PC-3 (cell line): ENCODE measurements around the gene GSG1L. TPM values are rescaled to one million over a fixed set of nuclear protein-coding genes. Genes with fewer than 3 reads are reported as not detected.

Experiments
- ATAC-seq: fragments of 200-7000 bp; cut with Tn5 transposase; 2 replicates; pipeline ENCODE4 v1.9.1; 2020; ENCODE audit warnings: mild to moderate bottlenecking, moderate library complexity
- BruUV-seq: library from RNA; stranded (reverse); fragments of 400-500 nt; replicated peaks from 2 replicates; lab custom pipeline; 2021; lab: Mats Ljungman, UMichigan
- CTCF ChIA-PET: fragments of 300-600 bp; sonication (Branson Sonifier 250); formaldehyde crosslinking; loops from one replicate; lab custom pipeline; 2022; ENCODE audit warnings: antibody characterized with exemption; lab: Charles Lee
- POLR2A ChIA-PET: fragments of 300-600 bp; sonication (Branson Sonifier 250); formaldehyde crosslinking; loops from one replicate; lab custom pipeline; 2022; ENCODE audit warnings: antibody characterized with exemption; ENCODE audit not compliant: unreplicated experiment; lab: Charles Lee
- DNase-seq: peaks from one replicate; pipeline ENCODE4 v3.0.0-alpha.2; 2015
- H2AFZ ChIP-seq: fragments of 300-600 bp; sonication (generic); 2 replicates; pipeline ENCODE4 v1.6.0; 2016; ENCODE audit warnings: antibody characterized with exemption, low read length
- H3F3A ChIP-seq: fragments of 300-600 bp; sonication (generic); one replicate; pipeline ENCODE4 v1.6.0; 2017; ENCODE audit warnings: antibody characterized with exemption, low read length, control low read depth, mild to moderate bottlenecking; ENCODE audit not compliant: unreplicated experiment
- H3K27ac ChIP-seq: fragments of 300-600 bp; sonication (generic); 2 replicates; pipeline ENCODE4 v1.5.1; 2016; ENCODE audit warnings: mild to moderate bottlenecking, low read length
- H3K27me3 ChIP-seq: fragments of 300-600 bp; sonication (generic); 2 replicates; pipeline ENCODE4 v1.6.1; 2016; ENCODE audit warnings: low read length, mixed read lengths
- H3K36me3 ChIP-seq: fragments of 300-600 bp; sonication (generic); 2 replicates; pipeline ENCODE4 v1.6.1; 2016; ENCODE audit warnings: low read depth, mixed run types, low read length, mixed read lengths
- H3K4me1 ChIP-seq: fragments of 300-600 bp; sonication (generic); 2 replicates; pipeline ENCODE4 v1.5.1; 2016; ENCODE audit warnings: low read length; ENCODE audit not compliant: insufficient read depth
- H3K4me2 ChIP-seq: fragments of 300-600 bp; sonication (generic); 2 replicates; pipeline ENCODE4 v1.6.0; 2016; ENCODE audit warnings: low read length
- H3K4me3 ChIP-seq: fragments of 300-600 bp; sonication (generic); 2 replicates; pipeline ENCODE4 v1.5.1; 2016; ENCODE audit warnings: mild to moderate bottlenecking, low read length, mixed read lengths
- H3K79me2 ChIP-seq: fragments of 300-600 bp; sonication (generic); 2 replicates; pipeline ENCODE4 v1.6.1; 2017; ENCODE audit warnings: low read length, mixed read lengths
- H3K9ac ChIP-seq: fragments of 300-600 bp; sonication (generic); 2 replicates; pipeline ENCODE4 v1.6.0; 2016; ENCODE audit warnings: mild to moderate bottlenecking, low read length
- H3K9me2 ChIP-seq: fragments of 300-600 bp; sonication (generic); replicated peaks from 2 replicates; pipeline ENCODE4 v1.6.1; 2016; ENCODE audit warnings: mixed run types, low read length, mixed read lengths
- H3K9me3 ChIP-seq: fragments of 300-600 bp; sonication (generic); 2 replicates; pipeline ENCODE4 v1.6.1; 2016; ENCODE audit warnings: low read length, mixed read lengths
- H4K20me1 ChIP-seq: fragments of 300-600 bp; sonication (generic); 2 replicates; pipeline ENCODE4 v1.6.1; 2016; ENCODE audit warnings: low read length, mixed read lengths
- CTCF ChIP-seq: fragments of 300-600 bp; sonication (generic); conservative IDR thresholded peaks from 2 replicates; pipeline ENCODE4 v1.5.1; 2017; ENCODE audit warnings: antibody characterized with exemption, low read depth, mild to moderate bottlenecking, low read length
- EZH2 ChIP-seq: fragments of 300-600 bp; sonication (generic); IDR thresholded peaks from one replicate; pipeline ENCODE4 v1.6.1; 2017; ENCODE audit warnings: antibody characterized with exemption, mild to moderate bottlenecking, low read length; ENCODE audit not compliant: unreplicated experiment
- EZH2phosphoT487 ChIP-seq: fragments of 300-600 bp; sonication (generic); IDR thresholded peaks from 2 replicates; pipeline ENCODE4 v1.6.1; 2018; ENCODE audit warnings: mild to moderate bottlenecking, antibody characterized with exemption, low read length, borderline replicate concordance
- intact Hi-C: fragments of 100-400 bp; cut with micrococcal nuclease; formaldehyde crosslinking; loops from 2 replicates; pipeline ENCODE4 v1.9.0; 2023
- total RNA-seq: library from RNA; depleted of rRNA; stranded (reverse); fragments of >200 nt; gene quantifications from 2 replicates; pipeline ENCODE4 v1.2.3, GENCODE V29; 2014

Gene GSG1L
- total RNA-seq, 1 experiment from 2014 or later = not detected

GRCh38 chr16:27924411-27925118 lies 138.9 kb downstream of the GSG1L start:
- no peak overlapping the region for H3K4me2 ChIP-seq
- TF ChIP-seq EZH2 (no peak), EZH2phosphoT487 (no peak), CTCF (no peak)
- no peak overlapping the region for H3K9ac ChIP-seq
- no peak overlapping the region for H3K27ac ChIP-seq
- ChIA-PET CTCF (interaction anchor here (0.7 kb wide), 1 partner anchor 1997 kb away, joined by 3 read pairs; no protein-coding TSS in a partner anchor), POLR2A (no interaction called here)
- intact Hi-C loops = no loop called here
- ATAC-seq = no peak
- H3F3A ChIP-seq = no peaks in the 10 kb centered on the region
- H2AFZ ChIP-seq = no peak overlapping the region
- H3K27me3 ChIP-seq = 0 out of 2 replicates have a peak, but pooled peaks cover 1% of the 10 kb centered on the region
- H3K4me1 ChIP-seq = peaks cover 5% of the 10 kb centered on the region; the same call in 1 of the 2 replicates
- no peaks in the 10 kb centered on the region for H3K79me2 ChIP-seq
- DNase-seq = peak; percentile 24
- H4K20me1 ChIP-seq = no peaks in the 10 kb centered on the region
- H3K9me3 ChIP-seq = no peaks in the 10 kb centered on the region
- H3K9me2 ChIP-seq = no peaks in the 10 kb centered on the region
- H3K4me3 ChIP-seq = no peak overlapping the region
- no TSS peak for BruUV-seq
- no peaks in the 10 kb centered on the region for H3K36me3 ChIP-seq

DNA sequence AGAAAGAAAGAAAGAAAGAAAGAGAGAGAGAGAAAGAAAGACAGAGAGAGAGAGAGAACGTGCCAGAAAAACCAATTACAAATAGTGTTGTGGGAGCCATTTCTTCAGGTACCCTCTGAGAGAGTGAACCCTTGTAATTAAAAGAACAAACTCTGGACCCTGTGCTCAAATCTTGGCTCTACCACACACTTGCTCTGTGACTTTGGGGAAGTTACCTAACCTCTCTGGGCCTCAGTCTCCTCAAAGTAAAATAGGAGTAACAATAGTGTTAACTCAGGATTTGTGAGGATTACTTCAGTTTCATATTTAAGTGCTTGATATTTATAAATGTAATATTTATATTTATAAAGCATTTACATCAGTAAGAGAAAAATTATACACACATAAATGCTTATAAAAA lies 139.8 kb downstream of the GSG1L start:
- H3K9ac ChIP-seq = no peak overlapping the region
- H3K79me2 ChIP-seq = no peaks in the 10 kb centered on the region
- intact Hi-C loops = no loop called here
- no peak for DNase-seq
- POLR2A ChIA-PET = no interaction called here
- CTCF ChIA-PET = no interaction called here
- no peaks in the 10 kb centered on the region for H4K20me1 ChIP-seq
- TF ChIP-seq EZH2phosphoT487 (no peak), EZH2 (no peak), CTCF (no peak)
- H3K4me2 ChIP-seq = no peak overlapping the region
- no peaks in the 10 kb centered on the region for H3F3A ChIP-seq
- H3K9me2 ChIP-seq = no peaks in the 10 kb centered on the region
- no peaks in the 10 kb centered on the region for H3K9me3 ChIP-seq
- BruUV-seq = no TSS peak
- no peaks in the 10 kb centered on the region for H3K36me3 ChIP-seq
- H3K27ac ChIP-seq = no peak overlapping the region
- H3K4me1 ChIP-seq = peaks cover 5% of the 10 kb centered on the region; the same call in 1 of the 2 replicates
- no peak overlapping the region for H3K4me3 ChIP-seq
- ATAC-seq = no peak
- 0 out of 2 replicates have a peak, but pooled peaks cover 6% of the 10 kb centered on the region for H3K27me3 ChIP-seq
- no peak overlapping the region for H2AFZ ChIP-seq

DNA sequence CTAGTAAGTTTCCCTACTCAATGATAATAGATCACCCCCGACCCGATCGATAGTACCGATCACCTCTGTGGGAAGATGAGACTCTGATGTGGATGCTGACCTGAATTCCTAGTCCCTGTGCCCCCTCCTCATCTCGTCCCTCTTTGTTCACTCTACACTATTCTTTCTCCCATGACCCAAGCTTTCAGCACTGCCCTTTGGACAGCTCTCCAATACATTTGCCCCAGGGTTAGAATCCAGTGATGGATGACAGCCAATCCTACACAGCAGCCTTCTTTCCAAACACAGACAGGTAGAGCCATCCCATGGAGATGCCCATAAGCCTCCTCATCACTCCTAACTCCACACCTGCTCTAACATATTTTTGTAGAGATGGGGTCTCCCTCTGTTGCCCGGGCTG lies 141.1 kb downstream of the GSG1L start:
- BruUV-seq = no TSS peak
- Histone ChIP-seq H3K9me2 (no peaks in the 10 kb centered on the region), H3F3A (no peaks in the 10 kb centered on the region), H3K36me3 (no peaks in the 10 kb centered on the region), H3K27ac (no peak overlapping the region), H3K4me1 (peaks cover 5% of the 10 kb centered on the region; the same call in 1 of the 2 replicates), H3K4me2 (no peak overlapping the region), H3K9me3 (no peaks in the 10 kb centered on the region), H3K4me3 (no peak overlapping the region), H3K79me2 (no peaks in the 10 kb centered on the region), H2AFZ (no peak overlapping the region), H3K9ac (no peak overlapping the region), H3K27me3 (0 out of 2 replicates have a peak, but pooled peaks cover 6% of the 10 kb centered on the region), H4K20me1 (no peaks in the 10 kb centered on the region)
- DNase-seq (no peak), ATAC-seq (no peak)
- intact Hi-C loops = no loop called here
- CTCF ChIA-PET = no interaction called here
- POLR2A ChIA-PET = no interaction called here
- TF ChIP-seq EZH2phosphoT487 = no peak
- TF ChIP-seq EZH2 = no peak
- no peak for TF ChIP-seq CTCF
